HepG2 (cell line): ENCODE results near the gene TMEM219. TPM values are rescaled to one million over a fixed set of nuclear protein-coding genes. Genes with fewer than 3 reads are reported as not detected.

Experiments
- CREM ChIP-seq, 2 experiments: sonication (generic) in 1 of 2; formaldehyde crosslinking in 1 of 2; IDR thresholded peaks; 2 replicates each; pipeline versions ENCODE4 v1.4.0 to v1.6.1; 2016 to 2020; ENCODE audit warnings: antibody characterized with exemption in 1 of 2, mild to moderate bottlenecking in 1 of 2, missing genetic modification reagents in 1 of 2
- EP300 ChIP-seq, 3 experiments: sonication (generic) in 1 of 3; formaldehyde crosslinking in 1 of 3; IDR thresholded peaks; 2 replicates each; pipeline versions ENCODE4 v1.5.1 to v1.6.1; 2011 to 2020; ENCODE audit warnings: low read depth in 2 of 3, low read length in 2 of 3, borderline replicate concordance in 1 of 3, improper control_type of control experiment in 1 of 3, mild to moderate bottlenecking in 1 of 3, missing genetic modification reagents in 1 of 3, moderate library complexity in 1 of 3
- FOXA3 ChIP-seq: IDR thresholded peaks from 2 replicates; pipeline ENCODE4 v1.6.1; 2016; ENCODE audit warnings: missing genetic modification reagents, missing compliant biosample characterization
- HDAC6 ChIP-seq: fragments of 200-600 bp; sonication (generic); IDR thresholded peaks from 2 replicates; pipeline ENCODE4 v1.7.0; 2017; ENCODE audit warnings: mild to moderate bottlenecking, antibody characterized with exemption, low read length, low read depth
- JUN ChIP-seq: sonication (generic); formaldehyde crosslinking; IDR thresholded peaks from 2 replicates; pipeline ENCODE4 v1.4.0; 2020; ENCODE audit warnings: mild to moderate bottlenecking, missing genetic modification reagents
- KDM1A ChIP-seq: IDR thresholded peaks from 2 replicates; pipeline ENCODE4 v1.6.1; 2016; ENCODE audit warnings: missing compliant biosample characterization
- MAFF ChIP-seq: IDR thresholded peaks from 2 replicates; pipeline ENCODE4 v1.6.1; 2011; ENCODE audit warnings: low read depth, low read length, improper control_type of control experiment
- NCOR1 ChIP-seq: fragments of 200-600 bp; sonication (generic); IDR thresholded peaks from 2 replicates; pipeline ENCODE4 v1.7.0; 2017; ENCODE audit warnings: antibody characterized with exemption, low read length, borderline replicate concordance
- NR2F6 ChIP-seq, 2 experiments: IDR thresholded peaks; 2 replicates each; pipeline ENCODE4 v1.6.1; 2016; ENCODE audit warnings: antibody characterized with exemption in 1 of 2, mild to moderate bottlenecking in 1 of 2
- PAXIP1 ChIP-seq: sonication (generic); formaldehyde crosslinking; conservative IDR thresholded peaks from 2 replicates; pipeline ENCODE4 v1.4.0; 2020; ENCODE audit warnings: mild to moderate bottlenecking, missing genetic modification reagents, moderate library complexity
- POLR2A ChIP-seq, 2 experiments: IDR thresholded peaks; 2 replicates each; pipeline ENCODE4 v1.6.1; 2011; ENCODE audit warnings: low read depth in 2 of 2, low read length in 2 of 2, mild to moderate bottlenecking in 1 of 2, moderate library complexity in 1 of 2; ENCODE audit not compliant: insufficient read depth in 1 of 2
- ZNF292 ChIP-seq: sonication (generic); formaldehyde crosslinking; IDR thresholded peaks from 2 replicates; pipeline ENCODE4 v1.8.1; 2022; ENCODE audit warnings: mild to moderate bottlenecking, low read depth, missing genetic modification reagents, borderline replicate concordance
- ZNF792 ChIP-seq: IDR thresholded peaks from 2 replicates; pipeline ENCODE4 v1.6.1; 2016
- polyA plus RNA-seq, 8 experiments: library from polyadenylated mRNA; depleted of rRNA in 3 of 8; stranded (reverse) in 7 of 8; unstranded in 1 of 8; fragments of >200 nt; fragmentation: Illumina TruSeq in 4 of 8; extraction: Trizol in 4 of 8; gene quantifications; 2 replicates each; pipeline versions ENCODE4 v1.2.1 to v1.2.3, GENCODE V29; 2011 to 2016; ENCODE audit warnings: low read depth in 4 of 8, missing spikeins in 1 of 8, mixed read lengths in 1 of 8; ENCODE audit not compliant: insufficient read depth in 1 of 8
- total RNA-seq, 5 experiments: library from RNA; depleted of rRNA; stranded (reverse); fragments of >200 nt; fragmentation: Illumina TruSeq; extraction: Trizol; gene quantifications; 2 replicates each; pipeline ENCODE4 v1.2.3, GENCODE V29; 2016; ENCODE audit warnings: low read depth in 1 of 5
- TF ChIP-seq, protein P1 (sequence below): sonication (generic); formaldehyde crosslinking; IDR thresholded peaks from 2 replicates; pipeline ENCODE4 v1.5.0; 2020; ENCODE audit warnings: mild to moderate bottlenecking, missing genetic modification reagents, borderline replicate concordance
- TF ChIP-seq, protein P2 (sequence below): sonication (generic); formaldehyde crosslinking; IDR thresholded peaks from 2 replicates; pipeline ENCODE4 v1.4.0; 2020; ENCODE audit warnings: missing genetic modification reagents

TMEM219 gene
- total and polyA plus RNA-seq, 2 of the 13 experiments (the other 11 are each of a cell fraction or from before 2014, with no cell fraction given) = 105 to 115 TPM

GRCh38 chr16:29943846-29944799, 17.8 kb upstream of the TMEM219 start (continued):
- TF ChIP-seq ZNF292 (CRISPR knock-in tag) (peak; percentile 15; the same call in 1 of the 2 replicates), MAFF (peak; percentile 26), KDM1A (peak; percentile 46; the same call in 1 of the 2 replicates), HDAC6 (no peak), JUN (CRISPR knock-in tag) (peak; percentile 65), EP300 (IDR thresholded peaks at IDR 0.05; ENCODE audit: low read depth in 2 of 2, low read length in 2 of 2) (peak in 1 of 2 experiments; percentile 29; a peak in 2 of 4 replicates), EP300 (CRISPR knock-in tag; IDR thresholded peaks at IDR 0.05; ENCODE audit: borderline replicate concordance) (no peak; the same call in 1 of the 2 replicates), FOXA3 (CRISPR knock-in tag) (peak; percentile 52; the same call in 1 of the 2 replicates), NR2F6 (IDR thresholded peaks at IDR 0.05) (no peak), NR2F6 (CRISPR knock-in tag; IDR thresholded peaks at IDR 0.05) (peak; percentile 12; the same call in 1 of the 2 replicates), CREM (IDR thresholded peaks at IDR 0.05) (peak; percentile 13; the same call in 1 of the 2 replicates), CREM (CRISPR knock-in tag; IDR thresholded peaks at IDR 0.05) (no peak), POLR2A (IDR thresholded peaks at IDR 0.05; ENCODE audit: insufficient read depth in 1 of 2, low read depth in 2 of 2, low read length in 2 of 2) (peak; percentile 22 to 50; a peak in 2 of 4 replicates), PAXIP1 (CRISPR knock-in tag) (peak; percentile 42), NCOR1 (0 out of 2 replicates have a peak, but pooled peaks have one; percentile 14), ZNF792 (CRISPR knock-in tag) (0 out of 2 replicates have a peak, but pooled peaks have one; percentile 37)
- TF ChIP-seq, protein P1, sequence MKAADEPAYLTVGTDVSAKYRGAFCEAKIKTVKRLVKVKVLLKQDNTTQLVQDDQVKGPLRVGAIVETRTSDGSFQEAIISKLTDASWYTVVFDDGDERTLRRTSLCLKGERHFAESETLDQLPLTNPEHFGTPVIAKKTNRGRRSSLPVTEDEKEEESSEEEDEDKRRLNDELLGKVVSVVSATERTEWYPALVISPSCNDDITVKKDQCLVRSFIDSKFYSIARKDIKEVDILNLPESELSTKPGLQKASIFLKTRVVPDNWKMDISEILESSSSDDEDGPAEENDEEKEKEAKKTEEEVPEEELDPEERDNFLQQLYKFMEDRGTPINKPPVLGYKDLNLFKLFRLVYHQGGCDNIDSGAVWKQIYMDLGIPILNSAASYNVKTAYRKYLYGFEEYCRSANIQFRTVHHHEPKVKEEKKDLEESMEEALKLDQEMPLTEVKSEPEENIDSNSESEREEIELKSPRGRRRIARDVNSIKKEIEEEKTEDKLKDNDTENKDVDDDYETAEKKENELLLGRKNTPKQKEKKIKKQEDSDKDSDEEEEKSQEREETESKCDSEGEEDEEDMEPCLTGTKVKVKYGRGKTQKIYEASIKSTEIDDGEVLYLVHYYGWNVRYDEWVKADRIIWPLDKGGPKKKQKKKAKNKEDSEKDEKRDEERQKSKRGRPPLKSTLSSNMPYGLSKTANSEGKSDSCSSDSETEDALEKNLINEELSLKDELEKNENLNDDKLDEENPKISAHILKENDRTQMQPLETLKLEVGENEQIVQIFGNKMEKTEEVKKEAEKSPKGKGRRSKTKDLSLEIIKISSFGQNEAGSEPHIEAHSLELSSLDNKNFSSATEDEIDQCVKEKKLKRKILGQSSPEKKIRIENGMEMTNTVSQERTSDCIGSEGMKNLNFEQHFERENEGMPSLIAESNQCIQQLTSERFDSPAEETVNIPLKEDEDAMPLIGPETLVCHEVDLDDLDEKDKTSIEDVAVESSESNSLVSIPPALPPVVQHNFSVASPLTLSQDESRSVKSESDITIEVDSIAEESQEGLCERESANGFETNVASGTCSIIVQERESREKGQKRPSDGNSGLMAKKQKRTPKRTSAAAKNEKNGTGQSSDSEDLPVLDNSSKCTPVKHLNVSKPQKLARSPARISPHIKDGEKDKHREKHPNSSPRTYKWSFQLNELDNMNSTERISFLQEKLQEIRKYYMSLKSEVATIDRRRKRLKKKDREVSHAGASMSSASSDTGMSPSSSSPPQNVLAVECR (CRISPR knock-in tag) = peak; percentile 63
- TF ChIP-seq, protein P2, sequence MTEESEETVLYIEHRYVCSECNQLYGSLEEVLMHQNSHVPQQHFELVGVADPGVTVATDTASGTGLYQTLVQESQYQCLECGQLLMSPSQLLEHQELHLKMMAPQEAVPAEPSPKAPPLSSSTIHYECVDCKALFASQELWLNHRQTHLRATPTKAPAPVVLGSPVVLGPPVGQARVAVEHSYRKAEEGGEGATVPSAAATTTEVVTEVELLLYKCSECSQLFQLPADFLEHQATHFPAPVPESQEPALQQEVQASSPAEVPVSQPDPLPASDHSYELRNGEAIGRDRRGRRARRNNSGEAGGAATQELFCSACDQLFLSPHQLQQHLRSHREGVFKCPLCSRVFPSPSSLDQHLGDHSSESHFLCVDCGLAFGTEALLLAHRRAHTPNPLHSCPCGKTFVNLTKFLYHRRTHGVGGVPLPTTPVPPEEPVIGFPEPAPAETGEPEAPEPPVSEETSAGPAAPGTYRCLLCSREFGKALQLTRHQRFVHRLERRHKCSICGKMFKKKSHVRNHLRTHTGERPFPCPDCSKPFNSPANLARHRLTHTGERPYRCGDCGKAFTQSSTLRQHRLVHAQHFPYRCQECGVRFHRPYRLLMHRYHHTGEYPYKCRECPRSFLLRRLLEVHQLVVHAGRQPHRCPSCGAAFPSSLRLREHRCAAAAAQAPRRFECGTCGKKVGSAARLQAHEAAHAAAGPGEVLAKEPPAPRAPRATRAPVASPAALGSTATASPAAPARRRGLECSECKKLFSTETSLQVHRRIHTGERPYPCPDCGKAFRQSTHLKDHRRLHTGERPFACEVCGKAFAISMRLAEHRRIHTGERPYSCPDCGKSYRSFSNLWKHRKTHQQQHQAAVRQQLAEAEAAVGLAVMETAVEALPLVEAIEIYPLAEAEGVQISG = no peak; the same call in 1 of the 2 replicates
